ENCODE results near the gene PAQR5. TPM values are rescaled to one million over a fixed set of nuclear protein-coding genes. Genes with fewer than 3 reads are reported as not detected.
"Not testable (repeated sequence)": the region's sequence is repeated elsewhere in the genome, so short reads cannot be mapped to it uniquely, and the experiment has no call there.

The PAQR5 gene
- total RNA-seq, 3 donors from 2014 or later: 0.96 to 2.6 (median 2.0) TPM

GRCh38 chr15:69380100-69380725, 81.5 kb downstream of the PAQR5 start:
- H3K36me3 ChIP-seq: no peaks in the 10 kb centered on the region
- no peak overlapping the region for H3K4me3 ChIP-seq
- H3K27me3 ChIP-seq: no peaks in the 10 kb centered on the region
- no peaks in the 10 kb centered on the region for H3K9me3 ChIP-seq
- H3K4me1 ChIP-seq: no peaks in the 10 kb centered on the region
- no peak for TF ChIP-seq POLR2AphosphoS5 (IDR thresholded peaks at IDR 0.05)
- TF ChIP-seq, protein P1, sequence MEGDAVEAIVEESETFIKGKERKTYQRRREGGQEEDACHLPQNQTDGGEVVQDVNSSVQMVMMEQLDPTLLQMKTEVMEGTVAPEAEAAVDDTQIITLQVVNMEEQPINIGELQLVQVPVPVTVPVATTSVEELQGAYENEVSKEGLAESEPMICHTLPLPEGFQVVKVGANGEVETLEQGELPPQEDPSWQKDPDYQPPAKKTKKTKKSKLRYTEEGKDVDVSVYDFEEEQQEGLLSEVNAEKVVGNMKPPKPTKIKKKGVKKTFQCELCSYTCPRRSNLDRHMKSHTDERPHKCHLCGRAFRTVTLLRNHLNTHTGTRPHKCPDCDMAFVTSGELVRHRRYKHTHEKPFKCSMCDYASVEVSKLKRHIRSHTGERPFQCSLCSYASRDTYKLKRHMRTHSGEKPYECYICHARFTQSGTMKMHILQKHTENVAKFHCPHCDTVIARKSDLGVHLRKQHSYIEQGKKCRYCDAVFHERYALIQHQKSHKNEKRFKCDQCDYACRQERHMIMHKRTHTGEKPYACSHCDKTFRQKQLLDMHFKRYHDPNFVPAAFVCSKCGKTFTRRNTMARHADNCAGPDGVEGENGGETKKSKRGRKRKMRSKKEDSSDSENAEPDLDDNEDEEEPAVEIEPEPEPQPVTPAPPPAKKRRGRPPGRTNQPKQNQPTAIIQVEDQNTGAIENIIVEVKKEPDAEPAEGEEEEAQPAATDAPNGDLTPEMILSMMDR (IDR thresholded peaks at IDR 0.05): no peak
- TF ChIP-seq POLR2A (IDR thresholded peaks at IDR 0.05): no peak
- intact Hi-C loops (cut with DNase I; ENCODE audit: low total_unique reads): no loop called here
- DNase-seq (ENCODE audit: low spot score in 2 of 2): no peak
- no peak overlapping the region for H3K27ac ChIP-seq

- intact Hi-C loops (cut with DNase I; ENCODE audit: low total_unique reads): no loop called here
- Histone ChIP-seq H3K4me1 (no peaks in the 10 kb centered on the region), H3K27ac (no peak overlapping the region), H3K27me3 (no peaks in the 10 kb centered on the region), H3K4me3 (no peak overlapping the region), H3K36me3 (no peaks in the 10 kb centered on the region), H3K9me3 (no peaks in the 10 kb centered on the region)
- no peak for DNase-seq (ENCODE audit: low spot score in 2 of 2)
- TF ChIP-seq POLR2A (IDR thresholded peaks at IDR 0.05) (no peak), POLR2AphosphoS5 (IDR thresholded peaks at IDR 0.05) (no peak)
- TF ChIP-seq, protein P1 (IDR thresholded peaks at IDR 0.05): no peak
Measured at GRCh38 chr15:69380726-69381105, 82.0 kb downstream of the PAQR5 start.

DNA sequence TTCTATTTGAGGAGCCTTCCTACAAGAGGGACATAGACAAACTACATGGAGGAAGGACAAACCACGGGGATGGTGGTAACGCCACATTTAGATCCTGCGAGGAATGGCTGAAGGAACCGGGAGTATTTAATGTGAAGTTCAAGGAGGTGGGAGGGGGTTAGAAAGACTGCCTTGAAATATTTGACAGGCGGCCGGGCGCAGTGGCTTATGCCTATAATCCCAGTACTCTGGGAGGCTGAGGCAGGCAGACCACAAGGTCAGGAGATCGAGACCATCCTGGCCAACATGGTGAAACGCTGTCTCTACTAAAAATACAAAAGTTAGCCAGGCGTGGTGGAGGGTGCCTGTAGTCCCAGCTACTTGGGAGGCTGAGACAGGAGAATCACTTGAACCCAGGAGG, 83.5 kb downstream of the PAQR5 start:
- H3K27me3 ChIP-seq; H3K27ac ChIP-seq; H3K4me1 ChIP-seq; H3K4me3 ChIP-seq; DNase-seq (ENCODE audit: low spot score in 2 of 2); H3K36me3 ChIP-seq; intact Hi-C loops (cut with DNase I; ENCODE audit: low total_unique reads); H3K9me3 ChIP-seq: not testable (repeated sequence)

GRCh38 chr15:69384066-69384465, 85.4 kb downstream of the PAQR5 start:
- H3K27ac ChIP-seq; DNase-seq (ENCODE audit: low spot score in 2 of 2); H3K9me3 ChIP-seq; intact Hi-C loops (cut with DNase I; ENCODE audit: low total_unique reads); H3K4me1 ChIP-seq; H3K27me3 ChIP-seq; H3K36me3 ChIP-seq; H3K4me3 ChIP-seq: not testable (repeated sequence)

DNA sequence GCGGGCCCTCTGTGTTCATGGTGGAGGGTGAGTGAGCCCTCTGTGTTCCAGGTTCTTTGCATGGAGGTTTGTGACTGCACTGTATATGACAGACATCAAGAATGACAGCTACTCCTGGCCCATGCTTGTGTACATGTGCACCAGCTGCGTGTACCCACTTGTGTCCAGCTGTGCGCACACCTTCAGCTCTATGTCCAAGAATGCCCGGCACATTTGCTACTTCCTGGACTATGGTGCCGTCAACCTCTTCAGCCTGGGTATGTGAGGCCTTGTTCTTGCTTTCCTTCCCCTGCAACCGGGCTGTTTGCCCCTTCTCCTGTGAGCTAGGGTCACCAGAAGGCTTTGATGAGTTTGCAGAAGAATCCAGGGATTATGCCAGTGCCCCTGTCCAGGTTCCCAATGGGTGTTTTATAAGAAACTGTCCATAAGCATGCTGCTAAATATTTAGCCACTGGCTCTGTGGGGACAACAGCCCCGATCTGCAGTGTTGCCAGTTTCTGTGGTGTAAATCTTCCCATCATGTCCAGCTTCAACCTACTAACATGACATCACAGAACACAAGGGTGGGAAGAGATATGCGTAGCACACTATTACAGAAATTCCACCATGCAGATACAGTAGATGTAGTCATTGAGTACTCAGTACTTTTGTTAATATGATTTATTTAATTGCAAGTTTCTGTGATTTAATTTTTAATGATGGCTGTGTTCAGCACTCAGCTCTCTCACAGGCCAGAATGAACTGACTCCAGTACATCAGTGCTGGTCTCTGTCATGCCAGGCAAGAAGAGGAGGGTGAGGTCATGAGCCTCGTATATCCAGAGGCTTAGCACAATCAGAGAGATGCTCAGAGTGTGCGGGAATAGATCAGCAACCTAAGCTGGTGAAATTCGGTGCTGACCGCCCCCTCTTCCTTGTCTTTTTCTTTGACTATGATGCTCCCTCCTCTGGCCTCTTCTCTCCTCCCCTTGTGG, 86.2 kb downstream of the PAQR5 start:
- TF ChIP-seq, protein P1 (IDR thresholded peaks at IDR 0.05): no peak
- TF ChIP-seq POLR2AphosphoS5 (IDR thresholded peaks at IDR 0.05) (no peak), POLR2A (IDR thresholded peaks at IDR 0.05) (no peak)
- H3K4me1 ChIP-seq: no peaks in the 10 kb centered on the region
- H3K36me3 ChIP-seq: no peaks in the 10 kb centered on the region
- DNase-seq (ENCODE audit: low spot score in 2 of 2): no peak
- H3K27ac ChIP-seq: no peak overlapping the region
- H3K9me3 ChIP-seq: no peaks in the 10 kb centered on the region
- intact Hi-C loops (cut with DNase I; ENCODE audit: low total_unique reads): no loop called here
- no peak overlapping the region for H3K4me3 ChIP-seq
- H3K27me3 ChIP-seq: no peaks in the 10 kb centered on the region

DNA sequence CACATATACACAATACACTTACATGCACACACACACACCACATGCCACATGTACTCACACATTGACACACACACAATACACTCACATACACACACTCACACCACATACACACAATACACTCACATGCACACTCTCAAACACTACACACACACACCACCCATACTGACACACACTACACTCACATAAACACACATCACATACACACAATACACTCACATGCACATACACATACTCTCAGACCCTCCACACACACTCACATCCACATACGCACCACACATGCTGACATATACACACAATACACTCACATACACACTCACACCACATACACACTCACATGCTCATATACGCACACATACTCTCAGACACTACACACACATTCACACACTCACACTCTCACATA, 87.1 kb downstream of the PAQR5 start:
- TF ChIP-seq POLR2A (IDR thresholded peaks at IDR 0.05) (no peak), POLR2AphosphoS5 (IDR thresholded peaks at IDR 0.05) (no peak)
- TF ChIP-seq, protein P1 (IDR thresholded peaks at IDR 0.05): no peak
- intact Hi-C loops (cut with DNase I; ENCODE audit: low total_unique reads): no loop called here

More for the DNA sequence above, 87.1 kb downstream of the PAQR5 start:
- H3K27ac ChIP-seq: no peak overlapping the region
- no peak overlapping the region for H3K4me3 ChIP-seq
- no peak for DNase-seq (ENCODE audit: low spot score in 2 of 2)
- H3K27me3 ChIP-seq: no peaks in the 10 kb centered on the region
- no peaks in the 10 kb centered on the region for H3K36me3 ChIP-seq
- peaks cover 0 to 3% of the 10 kb centered on the region in 2 donors for H3K4me1 ChIP-seq
- H3K9me3 ChIP-seq: no peaks in the 10 kb centered on the region
